OCI-LY1 (cell line): ENCODE data around the gene ANAPC2.

Experiments used
- CTCF ChIP-seq: fragments of 200-600 bp; sonication (generic), shearing (Covaris generic); IDR thresholded peaks from 2 replicates; pipeline ENCODE4 v1.5.1; 2017; ENCODE audit warnings: mild to moderate bottlenecking, antibody characterized with exemption, low read length, moderate library complexity, mixed read lengths
- EZH2 ChIP-seq: fragments of 200-600 bp; sonication (generic), shearing (Covaris generic); IDR thresholded peaks from 2 replicates; pipeline ENCODE4 v1.8.0; 2017; ENCODE audit warnings: borderline replicate concordance, mixed run types, mild to moderate bottlenecking, antibody characterized with exemption, low read length, moderate library complexity, mixed read lengths

- TF ChIP-seq EZH2, result no peak
- TF ChIP-seq CTCF, result no peak
Measured at GRCh38 chr9:137149942-137150616, 38.3 kb downstream of the ANAPC2 start.
